ENCODE data around the gene PTPRK. TPM values are rescaled to one million over a fixed set of nuclear protein-coding genes. Genes with fewer than 3 reads are reported as not detected.

Gene PTPRK
- total RNA-seq, 2 donors from 2014 or later: 94.1 to 117 TPM

DNA sequence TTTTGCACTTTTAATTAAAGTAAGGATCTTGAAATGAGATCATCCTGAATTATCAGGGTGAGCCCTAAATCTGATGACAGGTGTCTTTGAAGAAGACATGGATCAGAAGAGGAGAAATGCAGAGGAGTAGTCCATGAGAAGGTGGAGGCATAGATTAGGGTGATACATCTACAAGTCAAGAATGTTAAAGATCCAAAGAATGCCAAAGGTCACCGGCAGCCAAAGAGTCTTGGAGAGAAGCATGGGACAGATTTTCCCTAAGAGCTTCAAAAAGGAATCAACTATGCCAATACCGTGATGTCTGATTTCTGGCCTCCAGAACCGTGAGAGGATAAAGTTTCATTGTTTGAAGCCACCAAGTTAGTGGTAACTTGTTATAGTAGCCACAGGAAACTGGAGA, 560.5 kb downstream of the PTPRK start:
- TF ChIP-seq, protein P1, sequence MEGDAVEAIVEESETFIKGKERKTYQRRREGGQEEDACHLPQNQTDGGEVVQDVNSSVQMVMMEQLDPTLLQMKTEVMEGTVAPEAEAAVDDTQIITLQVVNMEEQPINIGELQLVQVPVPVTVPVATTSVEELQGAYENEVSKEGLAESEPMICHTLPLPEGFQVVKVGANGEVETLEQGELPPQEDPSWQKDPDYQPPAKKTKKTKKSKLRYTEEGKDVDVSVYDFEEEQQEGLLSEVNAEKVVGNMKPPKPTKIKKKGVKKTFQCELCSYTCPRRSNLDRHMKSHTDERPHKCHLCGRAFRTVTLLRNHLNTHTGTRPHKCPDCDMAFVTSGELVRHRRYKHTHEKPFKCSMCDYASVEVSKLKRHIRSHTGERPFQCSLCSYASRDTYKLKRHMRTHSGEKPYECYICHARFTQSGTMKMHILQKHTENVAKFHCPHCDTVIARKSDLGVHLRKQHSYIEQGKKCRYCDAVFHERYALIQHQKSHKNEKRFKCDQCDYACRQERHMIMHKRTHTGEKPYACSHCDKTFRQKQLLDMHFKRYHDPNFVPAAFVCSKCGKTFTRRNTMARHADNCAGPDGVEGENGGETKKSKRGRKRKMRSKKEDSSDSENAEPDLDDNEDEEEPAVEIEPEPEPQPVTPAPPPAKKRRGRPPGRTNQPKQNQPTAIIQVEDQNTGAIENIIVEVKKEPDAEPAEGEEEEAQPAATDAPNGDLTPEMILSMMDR (IDR thresholded peaks at IDR 0.05): no peak
- Histone ChIP-seq H3K4me3 (no peak overlapping the region), H3K9me3 (no peaks in the 10 kb centered on the region), H3K9ac (ENCODE audit: low read depth in 2 of 2, low read length in 2 of 2) (no peak overlapping the region), H3K4me1 (no peaks in the 10 kb centered on the region), H3K27ac (no peak overlapping the region), H3K36me3 (no peaks in the 10 kb centered on the region), H3K27me3 (no peaks in the 10 kb centered on the region)
- intact Hi-C loops (cut with DNase I): no loop called here
- DNase-seq: no peak

DNA sequence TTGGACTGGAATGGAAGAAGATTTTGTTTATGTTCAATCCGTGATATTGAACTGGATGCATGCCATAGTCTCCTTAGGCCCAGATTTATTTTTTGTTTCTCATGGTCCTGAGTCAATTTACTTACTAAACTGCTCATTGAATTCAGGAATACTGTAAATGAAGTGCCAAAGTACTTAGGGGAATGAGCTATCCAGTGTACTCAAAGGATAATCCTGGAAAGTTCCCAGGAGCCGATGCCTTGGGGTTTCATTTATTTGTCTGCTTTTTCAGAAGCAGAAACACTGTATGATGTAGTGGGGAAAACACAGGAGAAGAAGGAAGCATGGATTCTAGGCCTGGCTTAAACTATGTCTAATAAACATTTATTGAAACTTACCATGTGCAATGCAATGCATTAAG, 563.4 kb downstream of the PTPRK start:
- Histone ChIP-seq H3K27me3 (no peaks in the 10 kb centered on the region), H3K9ac (ENCODE audit: low read depth in 2 of 2, low read length in 2 of 2) (no peak overlapping the region), H3K36me3 (no peaks in the 10 kb centered on the region), H3K4me3 (no peak overlapping the region), H3K27ac (no peak overlapping the region), H3K9me3 (no peaks in the 10 kb centered on the region), H3K4me1 (no peaks in the 10 kb centered on the region)
- TF ChIP-seq, protein P1 (IDR thresholded peaks at IDR 0.05): no peak
- intact Hi-C loops (cut with DNase I): no loop called here
- DNase-seq: no peak

DNA sequence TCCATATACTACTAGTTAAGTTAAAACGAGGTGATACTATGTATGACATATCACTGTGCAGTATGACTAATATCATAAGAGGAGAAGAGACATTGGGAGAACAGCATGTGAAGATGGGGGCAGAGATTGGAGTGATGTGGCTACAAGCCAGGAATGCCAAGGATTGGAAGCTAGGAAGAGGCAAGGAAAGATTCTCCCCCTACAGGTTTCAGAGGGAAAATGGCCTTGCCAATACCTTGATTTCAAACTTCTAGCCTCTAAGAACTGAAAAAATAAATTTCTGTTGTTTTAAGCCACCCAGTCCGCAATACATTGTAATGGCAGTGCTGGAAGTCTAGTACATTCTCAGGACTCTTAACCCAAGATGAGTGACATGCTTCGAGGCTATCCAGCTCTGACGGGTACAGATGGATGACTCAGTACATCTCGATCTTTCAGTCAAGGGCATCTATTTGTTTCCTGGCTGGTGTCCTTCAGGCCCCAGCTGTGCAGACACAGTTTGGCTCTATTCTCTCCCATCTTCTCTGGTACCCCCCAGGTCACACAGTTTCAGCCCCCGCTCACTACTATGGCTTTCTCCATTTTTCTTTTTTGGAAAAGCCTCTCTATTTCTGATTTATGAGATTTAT, 564.0 kb downstream of the PTPRK start:
- H3K36me3 ChIP-seq: no peaks in the 10 kb centered on the region
- H3K9ac ChIP-seq (ENCODE audit: low read depth in 2 of 2, low read length in 2 of 2): no peak overlapping the region
- no peaks in the 10 kb centered on the region for H3K27me3 ChIP-seq
- no peak for DNase-seq
- TF ChIP-seq, protein P1 (IDR thresholded peaks at IDR 0.05): no peak
- no peaks in the 10 kb centered on the region for H3K4me1 ChIP-seq
- intact Hi-C loops (cut with DNase I): no loop called here
- H3K27ac ChIP-seq: no peak overlapping the region
- no peak overlapping the region for H3K4me3 ChIP-seq
- no peaks in the 10 kb centered on the region for H3K9me3 ChIP-seq

DNA sequence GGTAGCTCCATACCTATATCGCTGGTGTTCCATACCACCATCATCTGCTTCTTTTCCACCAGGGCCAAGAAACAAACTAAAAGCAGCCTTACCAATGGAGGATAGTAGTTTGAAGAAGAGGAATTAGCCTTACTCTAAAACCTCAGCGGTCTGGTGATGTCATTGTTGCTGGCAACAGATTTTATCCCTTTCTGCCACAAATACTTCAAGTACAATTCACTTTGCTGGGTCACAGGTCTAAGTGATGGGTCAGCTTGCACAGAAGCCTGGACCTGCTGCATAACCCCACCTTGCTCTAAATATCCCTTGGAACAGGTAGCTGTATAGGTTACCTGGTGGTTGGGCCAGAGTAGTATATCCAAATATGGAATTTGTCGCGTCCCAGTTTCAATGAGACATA, 566.3 kb downstream of the PTPRK start:
- DNase-seq: no peak
- TF ChIP-seq, protein P1 (IDR thresholded peaks at IDR 0.05): no peak
- intact Hi-C loops (cut with DNase I): no loop called here

DNA sequence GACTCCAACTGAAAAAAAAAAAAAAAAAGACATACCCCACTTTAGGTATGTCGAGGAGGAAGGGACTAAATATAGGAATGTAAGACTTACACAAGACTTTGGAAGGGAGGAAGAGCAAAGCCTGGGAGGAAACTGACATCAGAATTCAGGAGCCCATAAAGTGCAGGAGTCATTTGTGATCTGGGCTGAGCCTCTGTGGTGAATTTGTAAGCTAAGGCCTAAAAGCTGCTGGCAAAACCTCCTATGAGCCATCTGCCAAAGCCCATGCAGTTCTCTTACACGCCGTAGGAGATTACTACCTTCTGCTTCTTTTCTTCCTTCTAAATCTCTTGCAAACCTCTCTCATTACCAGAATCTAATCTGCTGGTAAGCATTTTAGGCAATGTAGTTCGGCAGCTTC, 567.6 kb downstream of the PTPRK start:
- Histone ChIP-seq H3K9me3 (no peaks in the 10 kb centered on the region), H3K27me3 (no peaks in the 10 kb centered on the region), H3K4me1 (no peaks in the 10 kb centered on the region), H3K9ac (ENCODE audit: low read depth in 2 of 2, low read length in 2 of 2) (no peak overlapping the region), H3K36me3 (no peaks in the 10 kb centered on the region), H3K4me3 (no peak overlapping the region), H3K27ac (no peak overlapping the region)
- intact Hi-C loops (cut with DNase I): no loop called here
- TF ChIP-seq, protein P1 (IDR thresholded peaks at IDR 0.05): no peak
- DNase-seq: no peak

More for the DNA sequence above, 566.3 kb downstream of the PTPRK start:
- no peaks in the 10 kb centered on the region for H3K36me3 ChIP-seq
- H3K27ac ChIP-seq: no peak overlapping the region
- no peak overlapping the region for H3K4me3 ChIP-seq
- no peaks in the 10 kb centered on the region for H3K9me3 ChIP-seq
- H3K4me1 ChIP-seq: no peaks in the 10 kb centered on the region
- no peaks in the 10 kb centered on the region for H3K27me3 ChIP-seq
- no peak overlapping the region for H3K9ac ChIP-seq (ENCODE audit: low read depth in 2 of 2, low read length in 2 of 2)

Measured in colonic mucosa (tissue), 4 donors.